GM19463 (cell line): Measurements from ENCODE around the gene RAB31.
"Not testable (repeated sequence)": the region's sequence is repeated elsewhere in the genome, so short reads cannot be mapped to it uniquely, and the experiment has no call there.

ENCODE experiments used
- ATAC-seq: cut with Tn5 transposase; IDR thresholded peaks from one replicate; pipeline ENCODE4 v1.9.1; 2021; ENCODE audit warnings: mild to moderate bottlenecking, moderate library complexity; ENCODE audit not compliant: unreplicated experiment

RAB31 gene

GRCh38 chr18:9854801-9855676 is 146.9 kb downstream of the RAB31 start:
- ATAC-seq: no peak

- no peak for ATAC-seq
Observed at GRCh38 chr18:9855681-9856080, 147.6 kb downstream of the RAB31 start.

- no peak for ATAC-seq
Observed at GRCh38 chr18:9856092-9856491, 148.0 kb downstream of the RAB31 start.

- not testable (repeated sequence) for ATAC-seq
Observed at GRCh38 chr18:9857479-9857998, 149.4 kb downstream of the RAB31 start.

- ATAC-seq: no peak
Observed at GRCh38 chr18:9858642-9859041, 150.5 kb downstream of the RAB31 start.

- no peak for ATAC-seq
Observed at GRCh38 chr18:9859232-9859631, 151.1 kb downstream of the RAB31 start.

- no peak for ATAC-seq
Observed at GRCh38 chr18:9860682-9861081, 152.6 kb downstream of the RAB31 start.

- peak; percentile 88 for ATAC-seq
Observed at GRCh38 chr18:9861157-9861556, 153.1 kb downstream of the RAB31 start.

- ATAC-seq: peak; percentile 52
Observed at GRCh38 chr18:9861933-9862332, 153.8 kb downstream of the RAB31 start.

GRCh38 chr18:9862686-9863085 is 154.6 kb downstream of the RAB31 start:
- ATAC-seq: no peak

GRCh38 chr18:9863282-9863681 is 155.2 kb downstream of the RAB31 start:
- no peak for ATAC-seq

- no peak for ATAC-seq
Observed at GRCh38 chr18:9865764-9866490, 157.8 kb downstream of the RAB31 start.

- ATAC-seq: no peak
Observed at GRCh38 chr18:9866627-9867026, 158.5 kb downstream of the RAB31 start.

GRCh38 chr18:9867071-9867594 is 159.0 kb downstream of the RAB31 start:
- ATAC-seq: no peak

- no peak for ATAC-seq
Observed at GRCh38 chr18:9868857-9869714, 161.0 kb downstream of the RAB31 start.

GRCh38 chr18:9869715-9870430 is 161.8 kb downstream of the RAB31 start:
- ATAC-seq: peak; percentile 88

- peak; percentile 11 for ATAC-seq
Observed at GRCh38 chr18:9870431-9871008, 162.4 kb downstream of the RAB31 start.

GRCh38 chr18:9871244-9871746 is 163.2 kb downstream of the RAB31 start:
- no peak for ATAC-seq

- no peak for ATAC-seq
Observed at GRCh38 chr18:9872823-9873222, 164.7 kb downstream of the RAB31 start.
